H1 (cell line): ENCODE results near the gene LDLRAD4. TPM values are rescaled to one million over a fixed set of nuclear protein-coding genes. Genes with fewer than 3 reads are reported as not detected.

Experiments
- CTCF ChIA-PET: fragments of 300-600 bp; sonication (Branson Sonifier 250); formaldehyde crosslinking; loops from one replicate; lab custom pipeline; 2021; ENCODE audit not compliant: partially characterized antibody; lab: Charles Lee
- POLR2A ChIA-PET: fragments of 300-600 bp; sonication (Branson Sonifier 250); formaldehyde crosslinking; loops from one replicate; lab custom pipeline; 2021; ENCODE audit warnings: inconsistent platforms; ENCODE audit not compliant: partially characterized antibody; lab: Charles Lee
- DNase-seq, 2 experiments: peaks; one replicate each; pipeline versions ENCODE4 v3.0.0 to v3.0.0-alpha.2; 2010 to 2022; ENCODE audit warnings: low spot score in 2 of 2, low read depth in 1 of 2, mixed read lengths in 1 of 2
- FAIRE-seq: peaks from 2 replicates; lab custom pipeline; 2011; peaks lifted over from hg19 to GRCh38; lab: Jason Lieb, UNC
- H2AFZ ChIP-seq: 2 replicates; pipeline ENCODE4 v1.8.1; 2012; ENCODE audit warnings: low read length, inconsistent platforms
- H2AK5ac ChIP-seq: 2 replicates; pipeline ENCODE4 v1.6.1; 2013; ENCODE audit warnings: low read depth, low read length
- H2BK120ac ChIP-seq: replicated peaks from 2 replicates; pipeline ENCODE3; 2013; ENCODE audit warnings: low read depth, low read length, inconsistent platforms
- H2BK12ac ChIP-seq: 2 replicates; pipeline ENCODE4 v1.6.1; 2013; ENCODE audit warnings: low read depth, low read length
- H2BK15ac ChIP-seq: 2 replicates; pipeline ENCODE4 v1.6.1; 2013; ENCODE audit warnings: low read length
- H2BK20ac ChIP-seq: 2 replicates; pipeline ENCODE4 v1.6.1; 2013; ENCODE audit warnings: low read length
- H2BK5ac ChIP-seq: 2 replicates; pipeline ENCODE4 v1.6.1; 2013; ENCODE audit warnings: low read depth, low read length
- H3K14ac ChIP-seq: 2 replicates; pipeline ENCODE4 v1.6.1; 2013; ENCODE audit warnings: inconsistent platforms; ENCODE audit not compliant: insufficient read length
- H3K18ac ChIP-seq: 2 replicates; pipeline ENCODE4 v1.6.1; 2013; ENCODE audit warnings: low read length; ENCODE audit errors: extremely low read depth
- H3K23ac ChIP-seq: 2 replicates; pipeline ENCODE4 v1.6.1; 2013; ENCODE audit warnings: inconsistent platforms; ENCODE audit not compliant: insufficient read length
- H3K23me2 ChIP-seq: 2 replicates; pipeline ENCODE4 v1.6.1; 2013; ENCODE audit warnings: low read depth, low read length
- H3K27ac ChIP-seq: 2 replicates; pipeline ENCODE4 v1.6.1; 2011; ENCODE audit warnings: low read depth, low read length, inconsistent platforms
- H3K27me3 ChIP-seq, 4 experiments: replicated peaks in 1 of 4; 1 replicate in 1 of 4; 2 replicates in 3 of 4; pipeline versions ENCODE4 v1.6.1 to v1.8.1; 2011 to 2013; ENCODE audit warnings: low read length in 3 of 4, mild to moderate bottlenecking in 3 of 4, inconsistent platforms in 2 of 4, mixed read lengths in 2 of 4, moderate library complexity in 1 of 4; ENCODE audit not compliant: control insufficient read depth in 3 of 4, insufficient read depth in 3 of 4; ENCODE audit errors: extremely low read depth in 1 of 4
- H3K36me3 ChIP-seq, 4 experiments: 2 replicates each; pipeline versions ENCODE4 v1.6.1 to v1.8.1; 2011 to 2013; ENCODE audit warnings: mild to moderate bottlenecking in 4 of 4, low read length in 3 of 4, moderate library complexity in 2 of 4, control low read depth in 1 of 4, inconsistent platforms in 1 of 4; ENCODE audit not compliant: insufficient read depth in 4 of 4, control insufficient read depth in 2 of 4
- H3K4ac ChIP-seq: replicated peaks from 2 replicates; pipeline ENCODE3; 2013; ENCODE audit warnings: low read length, low read depth, mixed read lengths, inconsistent platforms; ENCODE audit not compliant: insufficient read length
- H3K4me1 ChIP-seq, 4 experiments: replicated peaks in 1 of 4; 1 replicate in 1 of 4; 2 replicates in 3 of 4; pipeline versions ENCODE4 v1.6.1 to v1.8.1; 2011 to 2013; ENCODE audit warnings: low read length in 3 of 4, inconsistent platforms in 2 of 4, mixed read lengths in 1 of 4; ENCODE audit not compliant: insufficient read depth in 4 of 4, control insufficient read depth in 3 of 4
- H3K4me2 ChIP-seq, 2 experiments: 2 replicates each; pipeline versions ENCODE4 v1.6.1 to v1.8.1; 2011 to 2013; ENCODE audit warnings: low read depth in 2 of 2, low read length in 2 of 2, control low read depth in 1 of 2, inconsistent platforms in 1 of 2, mild to moderate bottlenecking in 1 of 2; ENCODE audit not compliant: insufficient read depth in 1 of 2
- H3K4me3 ChIP-seq, 4 experiments: fragments of 200-600, 300-600 bp in 1 of 4; sonication (generic), shearing (Covaris generic), sonication (Bioruptor Twin) in 1 of 4; 2 replicates each; pipeline versions ENCODE4 v1.5.1 to v1.8.1; 2011 to 2016; ENCODE audit warnings: low read length in 4 of 4, low read depth in 3 of 4, control low read depth in 2 of 4, inconsistent platforms in 2 of 4, mild to moderate bottlenecking in 2 of 4, mixed read lengths in 1 of 4, moderate library complexity in 1 of 4; ENCODE audit not compliant: insufficient read depth in 2 of 4; ENCODE audit errors: extremely low read depth in 1 of 4
- H3K56ac ChIP-seq: replicated peaks from 2 replicates; pipeline ENCODE3; 2013; ENCODE audit warnings: low read depth, mild to moderate bottlenecking, mixed read lengths, low read length, inconsistent platforms; ENCODE audit not compliant: insufficient read length
- H3K79me1 ChIP-seq: 2 replicates; pipeline ENCODE4 v1.6.1; 2013; ENCODE audit warnings: low read depth, low read length, control low read depth
- H3K79me2 ChIP-seq, 2 experiments: 2 replicates each; pipeline versions ENCODE4 v1.6.1 to v1.8.1; 2012 to 2013; ENCODE audit warnings: low read length in 2 of 2, mild to moderate bottlenecking in 2 of 2, inconsistent platforms in 1 of 2; ENCODE audit not compliant: insufficient read depth in 2 of 2, control insufficient read depth in 1 of 2
- H3K9ac ChIP-seq, 4 experiments: replicated peaks in 1 of 4; 1 replicate in 1 of 4; 2 replicates in 3 of 4; pipeline versions ENCODE4 v1.6.1 to v1.8.1; 2011 to 2013; ENCODE audit warnings: low read depth in 3 of 4, low read length in 3 of 4, control low read depth in 2 of 4, mild to moderate bottlenecking in 2 of 4, moderate library complexity in 2 of 4, inconsistent platforms in 1 of 4; ENCODE audit errors: extremely low read depth in 1 of 4
- H3K9me3 ChIP-seq, 2 experiments: 2 replicates each; pipeline versions ENCODE4 v1.6.1 to v1.8.1; 2012 to 2013; ENCODE audit warnings: mild to moderate bottlenecking in 2 of 2, moderate library complexity in 2 of 2, control low read depth in 1 of 2, inconsistent platforms in 1 of 2, low read depth in 1 of 2, low read length in 1 of 2, mixed read lengths in 1 of 2; ENCODE audit not compliant: insufficient read depth in 2 of 2
- H4K20me1 ChIP-seq, 2 experiments: replicated peaks in 1 of 2; 2 replicates each; pipeline versions ENCODE3 to v1.8.1; 2011 to 2013; ENCODE audit warnings: inconsistent platforms in 2 of 2, low read length in 2 of 2, mild to moderate bottlenecking in 1 of 2; ENCODE audit not compliant: insufficient read depth in 2 of 2, control insufficient read depth in 1 of 2
- H4K5ac ChIP-seq: 2 replicates; pipeline ENCODE4 v1.6.1; 2013; ENCODE audit warnings: low read length, low read depth, mixed read lengths, inconsistent platforms; ENCODE audit not compliant: insufficient read length
- H4K8ac ChIP-seq: 2 replicates; pipeline ENCODE4 v1.8.0; 2013; ENCODE audit warnings: mild to moderate bottlenecking, moderate library complexity, low read length, inconsistent platforms; ENCODE audit not compliant: insufficient read depth; ENCODE audit errors: extremely low read depth
- H4K91ac ChIP-seq: replicated peaks from 2 replicates; pipeline ENCODE3; 2013; ENCODE audit warnings: low read length, mixed read lengths, inconsistent platforms; ENCODE audit not compliant: insufficient read length
- CHD1 ChIP-seq: IDR thresholded peaks from 2 replicates; pipeline ENCODE4 v1.6.1; 2012; ENCODE audit warnings: low read depth, low read length, improper control_type of control experiment
- CREB1 ChIP-seq: IDR thresholded peaks from 2 replicates; pipeline ENCODE4 v1.6.1; 2012; ENCODE audit warnings: inconsistent platforms
- EGR1 ChIP-seq: IDR thresholded peaks from 2 replicates; pipeline ENCODE4 v1.6.1; 2011; ENCODE audit warnings: low read depth, low read length, borderline replicate concordance
- HDAC2 ChIP-seq, 2 experiments: fragments of 300-600 bp in 1 of 2; sonication (generic) in 1 of 2; IDR thresholded peaks; 2 replicates each; pipeline ENCODE4 v1.6.1; 2011 to 2012; ENCODE audit warnings: low read depth in 2 of 2, low read length in 2 of 2, mild to moderate bottlenecking in 2 of 2, moderate library complexity in 2 of 2, borderline replicate concordance in 1 of 2, inconsistent platforms in 1 of 2
- JUND ChIP-seq: IDR thresholded peaks from 2 replicates; pipeline ENCODE4 v1.6.1; 2011; ENCODE audit warnings: mild to moderate bottlenecking, improper control_type of control experiment, low read length
- NRF1 ChIP-seq: IDR thresholded peaks from 2 replicates; pipeline ENCODE4 v1.6.1; 2011; ENCODE audit warnings: mild to moderate bottlenecking, low read depth, low read length, improper control_type of control experiment
- POLR2A ChIP-seq, 2 experiments: IDR thresholded peaks; 1 replicate in 1 of 2; 2 replicates in 1 of 2; pipeline ENCODE4 v1.6.1; 2011; ENCODE audit warnings: low read depth in 2 of 2, low read length in 2 of 2, mild to moderate bottlenecking in 2 of 2; ENCODE audit errors: control extremely low read depth in 1 of 2
- POLR2AphosphoS5 ChIP-seq: IDR thresholded peaks from 2 replicates; pipeline ENCODE4 v1.6.1; 2011; ENCODE audit warnings: low read depth, low read length
- SP2 ChIP-seq: IDR thresholded peaks from 2 replicates; pipeline ENCODE4 v1.6.1; 2012; ENCODE audit warnings: mild to moderate bottlenecking, low read length, inconsistent platforms
- SRF ChIP-seq: IDR thresholded peaks from 2 replicates; pipeline ENCODE4 v1.6.1; 2011; ENCODE audit warnings: mild to moderate bottlenecking, low read depth, low read length, moderate library complexity
- TBP ChIP-seq: IDR thresholded peaks from 2 replicates; pipeline ENCODE4 v1.6.1; 2011; ENCODE audit warnings: low read depth, low read length, improper control_type of control experiment
- WGBS, 2 experiments: shearing (Covaris generic) in 1 of 2; methylation state at CpG; one replicate each; pipeline versions ENCODE4 v1.1.6 to v1.1.7; 2013 to 2015; ENCODE audit warnings: low lambda C conversion rate in 2 of 2, mixed read lengths in 2 of 2, inconsistent platforms in 1 of 2, low coverage in 1 of 2, missing lambda C conversion rate in 1 of 2; ENCODE audit not compliant: insufficient replicate concordance in 2 of 2, insufficient coverage in 1 of 2, insufficient read length in 1 of 2; ENCODE audit errors: extremely low coverage in 1 of 2, missing lambda C conversion rate in 1 of 2; 5-methylcytosine and 5-hydroxymethylcytosine counted together
- polyA plus RNA-seq, 7 experiments: library from polyadenylated mRNA; depleted of rRNA in 3 of 7; stranded (reverse) in 5 of 7; unstranded in 2 of 7; fragments of >200 nt in 5 of 7; fragments of 200-250 nt in 2 of 7; gene quantifications; 1 replicate in 5 of 7; 2 replicates in 1 of 7; 4 replicates in 1 of 7; pipeline versions ENCODE4 v1.2.1 to v1.2.3, GENCODE V29; 2011 to 2013; ENCODE audit warnings: missing spikeins in 2 of 7, mixed read lengths in 2 of 7
- total RNA-seq: library from RNA; stranded (reverse); fragmentation: NEBNext Ultra II Directional; extraction: Animal tissue kit (Norgen Biotek cat#: 25700); gene quantifications from 2 replicates; pipeline ENCODE4 v1.2.1, GENCODE V29; 2021
- TF ChIP-seq, protein P1 (sequence below): IDR thresholded peaks from 2 replicates; pipeline ENCODE4 v1.6.1; 2012; ENCODE audit warnings: inconsistent platforms
- TF ChIP-seq, protein P2 (sequence below): IDR thresholded peaks from 2 replicates; pipeline ENCODE4 v1.6.1; 2011; ENCODE audit warnings: low read depth, mild to moderate bottlenecking, low read length; ENCODE audit not compliant: insufficient read depth

Gene LDLRAD4
- total and polyA plus RNA-seq, 2 of the 8 experiments (the other 6 are each of a cell fraction or from before 2014, with no cell fraction given): 0.77 to 1.4 TPM

DNA sequence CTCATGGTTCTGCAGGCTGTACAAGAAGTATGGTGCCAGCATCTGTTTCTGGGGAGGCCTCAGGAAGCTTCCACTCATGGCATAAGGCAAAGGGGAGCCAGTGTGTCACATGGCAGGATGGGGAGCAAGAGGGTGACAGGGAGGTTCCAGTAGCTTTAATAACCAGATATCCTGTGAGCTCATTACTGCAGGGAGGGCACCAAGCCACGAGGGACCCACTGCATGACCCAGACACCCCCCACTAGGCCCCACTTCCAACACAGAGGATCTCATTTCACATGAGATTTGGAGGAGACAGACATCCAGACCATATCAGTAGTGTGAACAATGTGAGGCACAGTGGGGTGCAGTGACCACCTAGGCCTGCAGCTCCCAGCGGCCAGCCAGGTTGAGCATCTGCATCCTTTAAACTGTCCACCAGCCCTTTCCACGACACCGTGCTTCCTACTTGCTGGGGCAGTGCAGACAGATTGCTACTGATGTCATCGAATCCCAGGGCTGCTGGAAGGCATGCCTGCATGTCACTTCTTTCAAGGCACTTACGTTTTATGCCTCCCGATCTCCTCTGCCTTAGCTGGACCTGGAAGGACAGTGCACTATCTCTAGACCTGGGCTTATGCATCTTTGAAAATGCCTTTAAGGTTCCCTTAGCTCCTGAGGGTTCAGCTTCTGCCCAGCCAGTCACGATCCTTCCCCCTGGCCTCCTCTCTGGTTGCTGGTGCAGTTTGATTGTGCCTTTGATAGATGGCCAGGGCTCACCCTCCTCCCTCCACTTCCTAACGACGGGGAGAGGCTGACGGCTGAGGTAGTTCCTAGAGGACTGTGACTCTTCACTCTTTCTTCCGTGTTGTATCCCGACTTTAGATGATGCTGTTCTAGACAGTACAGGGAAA is 333.5 kb downstream of the LDLRAD4 start:
- Histone ChIP-seq H2AFZ (no peak overlapping the region), H2BK12ac (no peak overlapping the region), H2BK20ac (no peak overlapping the region), H2AK5ac (no peak overlapping the region), H3K9me3 (peaks cover 0 to 3% of the 10 kb centered on the region in 2 experiments; a peak in 1 of 4 replicates), H4K20me1 (no peaks in the 10 kb centered on the region), H4K8ac (no peak overlapping the region), H3K4me2 (no peak overlapping the region), H3K4me1 (no peaks in the 10 kb centered on the region), H3K56ac (no peak overlapping the region), H4K91ac (no peak overlapping the region), H3K79me1 (no peaks in the 10 kb centered on the region), H3K9ac (no peak overlapping the region), H2BK15ac (no peak overlapping the region), H3K23me2 (no peaks in the 10 kb centered on the region), H3K36me3 (no peaks in the 10 kb centered on the region), H2BK120ac (no peak overlapping the region), H2BK5ac (no peak overlapping the region), H3K23ac (no peak overlapping the region), H3K79me2 (no peaks in the 10 kb centered on the region), H3K18ac (no peak overlapping the region), H3K14ac (no peak overlapping the region), H3K27me3 (no peaks in the 10 kb centered on the region), H3K27ac (no peak overlapping the region), H3K4me3 (no peak overlapping the region), H3K4ac (no peak overlapping the region), H4K5ac (no peak overlapping the region)
- CTCF ChIA-PET: interaction anchor here (0.9 to 9.2 kb wide), 5 partner anchors 8 to 534 kb away, joined by 3 to 73 read pairs (median 3); no protein-coding TSS in a partner anchor
- DNase-seq: no peak
- no peak for FAIRE-seq
- WGBS, 2 experiments: 87% methylated on average over 13 of the region's 13 CpGs; no CpG with 5 or more reads in 1 of the 2 experiments
- POLR2A ChIA-PET: no interaction called here
- TF ChIP-seq SRF (no peak), NRF1 (no peak), POLR2A (IDR thresholded peaks at IDR 0.05; ENCODE audit: control extremely low read depth in 1 of 2, low read depth in 2 of 2, low read length in 2 of 2) (no peak), EGR1 (no peak), HDAC2 (IDR thresholded peaks at IDR 0.05; ENCODE audit: borderline replicate concordance in 1 of 2, low read depth in 2 of 2, low read length in 2 of 2) (no peak), CHD1 (no peak), TBP (no peak), POLR2AphosphoS5 (no peak), CREB1 (no peak), SP2 (no peak), JUND (no peak)
- TF ChIP-seq, protein P1, sequence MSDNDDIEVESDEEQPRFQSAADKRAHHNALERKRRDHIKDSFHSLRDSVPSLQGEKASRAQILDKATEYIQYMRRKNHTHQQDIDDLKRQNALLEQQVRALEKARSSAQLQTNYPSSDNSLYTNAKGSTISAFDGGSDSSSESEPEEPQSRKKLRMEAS: no peak
- TF ChIP-seq, protein P2, sequence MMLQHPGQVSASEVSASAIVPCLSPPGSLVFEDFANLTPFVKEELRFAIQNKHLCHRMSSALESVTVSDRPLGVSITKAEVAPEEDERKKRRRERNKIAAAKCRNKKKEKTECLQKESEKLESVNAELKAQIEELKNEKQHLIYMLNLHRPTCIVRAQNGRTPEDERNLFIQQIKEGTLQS: no peak
